ENCODE results near the gene WBP2. TPM values are rescaled to one million over a fixed set of nuclear protein-coding genes. Genes with fewer than 3 reads are reported as not detected.

WBP2 gene
- total and polyA plus RNA-seq, 2 of the 13 experiments (the other 11 are each of a cell fraction or from before 2014, with no cell fraction given) = 29.2 to 29.5 TPM

GRCh38 chr17:75893305-75894048, 38.3 kb upstream of the WBP2 start (continued):
- 0 out of 2 replicates have a peak, but pooled peaks have one; percentile 18 for TF ChIP-seq HINFP (CRISPR knock-in tag; IDR thresholded peaks at IDR 0.05; ENCODE audit: low read depth)
- TF ChIP-seq ZNF781 (CRISPR knock-in tag; IDR thresholded peaks at IDR 0.05; ENCODE audit: borderline replicate concordance, not compliant biosample characterization) = no peak
- 0 out of 2 replicates have a peak, but pooled peaks have one; percentile 14 for TF ChIP-seq NCOA2 (CRISPR knock-in tag; IDR thresholded peaks at IDR 0.05)
- TF ChIP-seq DZIP1 (CRISPR knock-in tag; IDR thresholded peaks at IDR 0.05) = no peak
- no peak for TF ChIP-seq GMEB2 (CRISPR knock-in tag; IDR thresholded peaks at IDR 0.05; ENCODE audit: low read depth)
- peak; percentile 1 for TF ChIP-seq AGO1 (IDR thresholded peaks at IDR 0.05; ENCODE audit: low read depth, low read length, poor library complexity, severe bottlenecking)
- TF ChIP-seq PHF5A (CRISPR knock-in tag; IDR thresholded peaks at IDR 0.05; ENCODE audit: low read depth, unreplicated experiment) = no peak
- peak; percentile 60; the same call in 1 of the 2 replicates for TF ChIP-seq ZNF691 (CRISPR knock-in tag; IDR thresholded peaks at IDR 0.05; ENCODE audit: borderline replicate concordance, low read depth)
- TF ChIP-seq ZNF232 (CRISPR knock-in tag; IDR thresholded peaks at IDR 0.05; ENCODE audit: borderline replicate concordance) = 0 out of 2 replicates have a peak, but pooled peaks have one; percentile 7
- 0 out of 2 replicates have a peak, but pooled peaks have one; percentile 16 for TF ChIP-seq PAXIP1 (CRISPR knock-in tag; conservative IDR thresholded peaks at IDR 0.05)
- 0 out of 2 replicates have a peak, but pooled peaks have one; percentile 17 for TF ChIP-seq ISX (CRISPR knock-in tag; conservative IDR thresholded peaks at IDR 0.05)
- 0 out of 2 replicates have a peak, but pooled peaks have one; percentile 1 for TF ChIP-seq ZNF800 (CRISPR knock-in tag; IDR thresholded peaks at IDR 0.05)

Data from HepG2 (cell line).